Measurements from ENCODE around the gene NTRK3.

- TF ChIP-seq TARDBP (IDR thresholded peaks at IDR 0.05) (no peak), FOXA1 (IDR thresholded peaks at IDR 0.05) (no peak), FOXM1 (IDR thresholded peaks at IDR 0.05; ENCODE audit: borderline replicate concordance) (no peak), BHLHE40 (IDR thresholded peaks at IDR 0.05; ENCODE audit: borderline replicate concordance) (no peak), SP1 (IDR thresholded peaks at IDR 0.05) (no peak), PKNOX1 (IDR thresholded peaks at IDR 0.05) (no peak), NFRKB (IDR thresholded peaks at IDR 0.05) (no peak)
These were observed 381.4 kb downstream of the NTRK3 start for GRCh38 chr15:87874896-87875711.

All from HEK293T (cell line).